ENCODE results near the gene PCTP. TPM values are rescaled to one million over a fixed set of nuclear protein-coding genes. Genes with fewer than 3 reads are reported as not detected.
A peak's percentile ranks its signal among the peaks of the same experiment; 100 is the strongest.

Gene PCTP
- total RNA-seq, 4 donors from 2014 or later = 6.9 to 13.6 (median 9.7) TPM

DNA sequence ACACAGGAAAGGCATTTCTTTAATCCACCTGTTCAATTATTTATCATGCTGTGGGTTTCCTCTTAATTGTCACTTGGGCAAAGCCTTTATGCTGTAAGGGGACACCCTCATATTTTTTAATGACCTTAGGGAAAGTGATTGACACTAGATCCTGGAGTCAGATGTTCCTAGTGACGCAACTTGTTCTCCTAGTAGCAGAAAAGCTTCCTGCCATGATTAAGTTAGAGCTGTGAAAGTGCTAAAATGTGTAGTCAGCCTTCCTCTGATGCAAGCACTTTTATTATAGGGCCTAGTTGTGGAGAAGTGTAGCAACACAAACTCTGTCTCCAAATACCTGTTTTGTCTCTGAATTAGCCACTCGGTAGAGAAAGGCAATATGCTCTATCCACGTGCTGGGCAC, 40.4 kb upstream of the PCTP start:
- no peak for TF ChIP-seq POLR2A (IDR thresholded peaks at IDR 0.05)
- TF ChIP-seq, protein P1, sequence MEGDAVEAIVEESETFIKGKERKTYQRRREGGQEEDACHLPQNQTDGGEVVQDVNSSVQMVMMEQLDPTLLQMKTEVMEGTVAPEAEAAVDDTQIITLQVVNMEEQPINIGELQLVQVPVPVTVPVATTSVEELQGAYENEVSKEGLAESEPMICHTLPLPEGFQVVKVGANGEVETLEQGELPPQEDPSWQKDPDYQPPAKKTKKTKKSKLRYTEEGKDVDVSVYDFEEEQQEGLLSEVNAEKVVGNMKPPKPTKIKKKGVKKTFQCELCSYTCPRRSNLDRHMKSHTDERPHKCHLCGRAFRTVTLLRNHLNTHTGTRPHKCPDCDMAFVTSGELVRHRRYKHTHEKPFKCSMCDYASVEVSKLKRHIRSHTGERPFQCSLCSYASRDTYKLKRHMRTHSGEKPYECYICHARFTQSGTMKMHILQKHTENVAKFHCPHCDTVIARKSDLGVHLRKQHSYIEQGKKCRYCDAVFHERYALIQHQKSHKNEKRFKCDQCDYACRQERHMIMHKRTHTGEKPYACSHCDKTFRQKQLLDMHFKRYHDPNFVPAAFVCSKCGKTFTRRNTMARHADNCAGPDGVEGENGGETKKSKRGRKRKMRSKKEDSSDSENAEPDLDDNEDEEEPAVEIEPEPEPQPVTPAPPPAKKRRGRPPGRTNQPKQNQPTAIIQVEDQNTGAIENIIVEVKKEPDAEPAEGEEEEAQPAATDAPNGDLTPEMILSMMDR (IDR thresholded peaks at IDR 0.05) = no peak
- Histone ChIP-seq H3K36me3 (no peaks in the 10 kb centered on the region), H3K27me3 (no peaks in the 10 kb centered on the region), H3K4me3 (no peak overlapping the region), H3K27ac (peak overlapping the region in 2 of 4 donors; percentile 18 to 55), H3K9me3 (no peaks in the 10 kb centered on the region), H3K4me1 (peaks cover 0 to 30% (median 6%) of the 10 kb centered on the region in 3 donors)
- intact Hi-C loops (cut with DNase I) = no loop called here
- 47 to 49% methylated on average over 3 of the region's 3 CpGs for WGBS, 2 donors
- DNase-seq = no peak

DNA sequence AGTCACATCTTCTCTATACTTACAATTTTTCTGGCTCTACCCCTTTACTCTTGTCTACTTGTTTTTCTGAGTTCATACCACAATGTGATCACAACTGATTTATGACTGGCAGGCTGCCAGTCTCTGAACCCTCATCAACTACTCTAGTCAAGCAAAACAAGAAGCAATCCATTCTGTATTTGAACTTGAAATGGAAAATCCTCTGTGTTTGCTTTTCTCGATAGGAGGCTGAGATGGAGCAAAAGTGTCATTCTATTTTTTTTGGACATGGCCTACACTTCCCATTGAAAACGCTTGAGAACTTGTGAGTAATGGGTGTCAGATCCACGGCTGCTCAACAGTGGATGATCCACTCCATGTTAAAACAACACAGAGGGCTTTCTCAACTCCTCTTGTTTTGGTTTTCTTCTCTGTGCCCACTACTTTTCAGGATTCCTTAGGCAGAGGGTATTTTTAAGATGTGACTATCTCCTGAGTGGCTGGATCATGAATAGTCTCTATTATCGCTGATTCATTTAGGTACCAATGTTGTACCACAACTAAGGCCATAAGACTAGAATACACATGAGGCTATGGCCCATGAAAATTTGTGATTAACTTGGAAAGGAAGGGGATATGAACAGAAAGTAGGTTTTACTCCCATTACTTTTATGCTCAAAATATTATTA, 39.9 kb upstream of the PCTP start:
- no peak for TF ChIP-seq POLR2A (IDR thresholded peaks at IDR 0.05)
- TF ChIP-seq, protein P1 (IDR thresholded peaks at IDR 0.05) = no peak
- Histone ChIP-seq H3K4me1 (peaks cover 0 to 30% (median 6%) of the 10 kb centered on the region in 3 donors), H3K9me3 (no peaks in the 10 kb centered on the region), H3K27me3 (no peaks in the 10 kb centered on the region), H3K27ac (peak overlapping the region in 2 of 4 donors; percentile 18 to 55), H3K36me3 (no peaks in the 10 kb centered on the region), H3K4me3 (no peak overlapping the region)
- intact Hi-C loops (cut with DNase I) = no loop called here
- WGBS, 2 donors = 50 to 64% methylated on average over 4 of the region's 4 CpGs
- no peak for DNase-seq

DNA sequence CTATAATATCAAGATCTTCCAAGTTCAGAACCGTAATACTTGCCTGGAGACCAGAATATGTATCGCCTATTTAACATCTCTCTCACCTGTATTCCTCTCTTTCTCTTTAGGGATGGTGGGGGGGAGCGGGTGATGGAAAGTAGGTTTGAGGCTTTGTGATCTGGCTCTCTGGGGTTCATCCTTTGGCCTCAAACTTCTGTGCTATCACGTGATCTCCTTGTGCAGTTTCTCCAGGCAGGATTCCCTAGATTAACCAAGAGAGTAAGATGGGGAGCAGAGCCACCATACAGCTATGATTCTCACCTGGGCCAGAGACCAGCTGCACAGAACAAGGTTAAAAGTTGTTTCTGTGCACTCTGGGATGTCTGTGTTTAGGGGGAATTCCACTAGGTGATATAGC, 33.4 kb upstream of the PCTP start:
- TF ChIP-seq, protein P1 (IDR thresholded peaks at IDR 0.05) = no peak
- TF ChIP-seq POLR2A (IDR thresholded peaks at IDR 0.05) = no peak
- no peak for DNase-seq
- Histone ChIP-seq H3K4me3 (no peak overlapping the region), H3K9me3 (no peaks in the 10 kb centered on the region), H3K27me3 (no peaks in the 10 kb centered on the region), H3K36me3 (no peaks in the 10 kb centered on the region), H3K4me1 (peaks cover 0 to 11% (median 0%) of the 10 kb centered on the region in 3 donors), H3K27ac (no peak overlapping the region)
- intact Hi-C loops (cut with DNase I) = loop anchor here (5.0 kb wide), 1 partner anchor 190 kb away; no protein-coding TSS in a partner anchor
- WGBS, 2 donors = 77 to 89% methylated on average over 4 of the region's 4 CpGs

DNA sequence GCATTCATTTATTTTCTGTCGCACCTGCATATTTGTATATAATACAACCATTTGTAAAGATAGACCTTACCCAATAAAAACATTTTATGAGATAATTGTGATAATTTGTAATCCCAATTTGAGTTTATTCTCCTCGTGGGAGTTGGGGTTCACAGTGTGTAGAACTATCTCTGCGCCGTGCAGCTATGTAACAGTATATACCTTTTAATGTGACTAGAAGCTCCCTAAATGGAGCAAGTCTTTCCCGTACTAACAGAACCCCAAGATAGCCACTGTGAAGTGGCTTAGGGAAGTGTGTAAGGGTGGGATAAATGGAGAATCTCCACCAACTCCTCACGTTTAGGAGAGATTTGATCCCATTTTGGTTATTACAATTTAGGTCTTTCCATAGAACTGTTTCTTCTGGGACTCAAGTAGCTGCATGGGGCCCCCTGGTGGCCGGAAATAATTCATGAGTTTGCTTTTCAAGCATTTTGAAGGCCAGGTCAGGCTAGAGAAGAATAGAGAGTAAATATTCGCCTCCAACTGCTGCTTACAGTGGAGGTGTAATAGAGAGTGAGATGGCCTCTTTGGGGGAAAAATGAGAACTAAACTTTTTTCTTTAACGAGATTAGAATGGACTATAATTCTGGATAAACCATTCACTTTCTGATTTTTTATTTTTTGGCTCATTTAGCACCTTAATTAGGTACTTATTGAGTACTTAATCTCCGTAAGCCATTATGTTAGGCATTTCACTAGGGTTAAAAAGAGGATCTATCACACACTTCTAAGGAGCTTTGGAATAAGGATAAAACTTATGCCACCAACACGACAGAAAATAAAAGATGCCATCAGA, 32.7 kb upstream of the PCTP start:
- no peaks in the 10 kb centered on the region for H3K36me3 ChIP-seq
- no peak for DNase-seq
- intact Hi-C loops (cut with DNase I) = loop anchor here (5.0 kb wide), 1 partner anchor 191 kb away; no protein-coding TSS in a partner anchor
- H3K4me1 ChIP-seq = peaks cover 0 to 18% (median 0%) of the 10 kb centered on the region in 3 donors
- H3K9me3 ChIP-seq = no peaks in the 10 kb centered on the region
- no peaks in the 10 kb centered on the region for H3K27me3 ChIP-seq
- no peak for TF ChIP-seq POLR2A (IDR thresholded peaks at IDR 0.05)
- TF ChIP-seq, protein P1 (IDR thresholded peaks at IDR 0.05) = peak; percentile 62 to 79 (median 68)
- 48 to 51% methylated on average over 11 of the region's 11 CpGs for WGBS, 2 donors
- no peak overlapping the region for H3K27ac ChIP-seq
- H3K4me3 ChIP-seq = no peak overlapping the region
